Mesothelial cell of epicardium (in vitro differentiated cells): ENCODE results near the gene AOX1. TPM values are rescaled to one million over a fixed set of nuclear protein-coding genes. Genes with fewer than 3 reads are reported as not detected.
A peak's percentile ranks its signal among the peaks of the same experiment; 100 is the strongest.

Experiments used
- DNase-seq, 2 experiments: peaks; one replicate each; pipeline ENCODE4 v3.0.0; 2021; ENCODE audit warnings: low spot score in 2 of 2; ENCODE audit not compliant: unreplicated experiment in 2 of 2
- H3K27ac Mint-ChIP-seq: 2 replicates; pipeline ENCODE4 v1.8.0; 2021; ENCODE audit warnings: mixed read lengths
- H3K27me3 Mint-ChIP-seq: 2 replicates; pipeline ENCODE4 v1.8.0; 2021; ENCODE audit warnings: low read depth, mixed read lengths
- H3K36me3 Mint-ChIP-seq: 2 replicates; pipeline ENCODE4 v1.8.0; 2021; ENCODE audit warnings: mixed read lengths
- H3K4me1 Mint-ChIP-seq: 2 replicates; pipeline ENCODE4 v1.8.0; 2021; ENCODE audit warnings: mixed read lengths
- H3K4me3 Mint-ChIP-seq: 2 replicates; pipeline ENCODE4 v1.8.0; 2021; ENCODE audit warnings: mild to moderate bottlenecking, moderate library complexity, mixed read lengths
- H3K9me3 Mint-ChIP-seq: 2 replicates; pipeline ENCODE4 v1.8.0; 2021; ENCODE audit warnings: mixed read lengths
- CTCF ChIP-seq: fragments of 200-600 bp; sonication (generic); IDR thresholded peaks from one replicate; pipeline ENCODE4 v1.5.0; 2021; ENCODE audit warnings: antibody characterized with exemption; ENCODE audit not compliant: unreplicated experiment
- total RNA-seq: library from RNA; stranded (reverse); gene quantifications from 3 replicates; pipeline ENCODE4 v1.2.1, GENCODE V29; 2021

The AOX1 gene
- total RNA-seq, 1 donor from 2014 or later, result 2.2 TPM

GRCh38 chr2:200577027-200577426 lies 8.8 kb upstream of the AOX1 start:
- Mint-ChIP-seq H3K4me3 (no peak overlapping the region), H3K4me1 (no peaks in the 10 kb centered on the region), H3K27ac (no peak overlapping the region), H3K9me3 (no peaks in the 10 kb centered on the region), H3K36me3 (peaks cover 13% of the 10 kb centered on the region), H3K27me3 (no peaks in the 10 kb centered on the region)
- TF ChIP-seq CTCF, result no peak
- no peak for DNase-seq

DNA sequence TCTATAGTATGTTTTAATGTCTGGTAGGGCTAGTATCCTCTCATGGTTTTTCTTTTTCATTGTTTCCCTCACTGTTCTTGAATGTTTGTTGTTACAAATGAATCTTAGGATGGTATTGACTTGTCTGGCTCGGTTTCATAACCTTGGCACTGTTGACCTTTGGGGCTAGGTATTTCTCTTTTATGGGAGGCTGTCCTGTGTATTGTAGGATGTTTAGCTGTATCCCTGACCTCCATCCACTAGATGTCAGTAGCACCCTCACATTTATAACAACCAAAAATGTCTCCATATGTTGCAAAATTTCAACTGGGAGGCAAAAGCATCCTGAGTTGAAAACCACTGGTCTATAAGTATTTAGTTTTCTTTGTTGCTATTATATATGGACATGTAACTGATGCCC lies 7.0 kb upstream of the AOX1 start:
- TF ChIP-seq CTCF, result no peak
- no peaks in the 10 kb centered on the region for H3K27me3 Mint-ChIP-seq
- DNase-seq, result no peak
- no peaks in the 10 kb centered on the region for H3K9me3 Mint-ChIP-seq
- no peaks in the 10 kb centered on the region for H3K4me1 Mint-ChIP-seq
- H3K4me3 Mint-ChIP-seq, result no peak overlapping the region
- H3K36me3 Mint-ChIP-seq, result peaks cover 13% of the 10 kb centered on the region
- H3K27ac Mint-ChIP-seq, result no peak overlapping the region

GRCh38 chr2:200584639-200585038 lies 1.2 kb upstream of the AOX1 start:
- H3K4me1 Mint-ChIP-seq, result peaks cover 8% of the 10 kb centered on the region
- no peak for TF ChIP-seq CTCF
- DNase-seq, result no peak
- peaks cover 35% of the 10 kb centered on the region for H3K27me3 Mint-ChIP-seq
- H3K9me3 Mint-ChIP-seq, result no peaks in the 10 kb centered on the region
- H3K27ac Mint-ChIP-seq, result no peak overlapping the region
- no peaks in the 10 kb centered on the region for H3K36me3 Mint-ChIP-seq
- H3K4me3 Mint-ChIP-seq, result no peak overlapping the region

DNA sequence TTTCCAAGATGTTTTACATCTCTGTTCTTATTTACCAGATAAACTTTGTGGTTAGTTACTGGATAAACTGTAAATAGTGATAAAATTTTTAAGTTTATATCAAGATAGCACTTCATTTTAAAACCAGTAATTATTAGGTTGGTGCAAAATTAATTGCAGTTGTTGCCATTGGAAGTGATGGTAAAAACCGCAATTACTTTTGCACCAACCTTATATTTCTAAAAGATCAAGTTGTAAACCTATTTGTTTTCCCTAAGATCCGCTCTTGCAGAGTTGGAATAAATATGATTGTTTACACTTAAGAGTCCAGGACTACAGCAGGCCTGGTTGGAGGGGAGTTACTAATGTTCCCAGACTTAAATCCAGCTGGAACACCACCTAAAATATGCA lies 479 bp upstream of the AOX1 start:
- Mint-ChIP-seq H3K4me3 (peak overlapping the region; percentile 71), H3K27me3 (peaks cover 42% of the 10 kb centered on the region), H3K27ac (no peak overlapping the region), H3K9me3 (no peaks in the 10 kb centered on the region), H3K4me1 (peaks cover 8% of the 10 kb centered on the region), H3K36me3 (no peaks in the 10 kb centered on the region)
- TF ChIP-seq CTCF, result no peak
- no peak for DNase-seq

GRCh38 chr2:200586644-200586975 lies 796 bp downstream of the AOX1 start:
- no peak overlapping the region for H3K27ac Mint-ChIP-seq
- H3K9me3 Mint-ChIP-seq, result no peaks in the 10 kb centered on the region
- H3K4me1 Mint-ChIP-seq, result peaks cover 8% of the 10 kb centered on the region
- TF ChIP-seq CTCF, result no peak
- peak overlapping the region; percentile 71 for H3K4me3 Mint-ChIP-seq
- H3K27me3 Mint-ChIP-seq, result peaks cover 54% of the 10 kb centered on the region
- DNase-seq, result no peak
- no peaks in the 10 kb centered on the region for H3K36me3 Mint-ChIP-seq

- Mint-ChIP-seq H3K27me3 (peaks cover 59% of the 10 kb centered on the region), H3K4me3 (no peak overlapping the region)
These were observed 1.3 kb downstream of the AOX1 start for GRCh38 chr2:200587007-200587616.

More at GRCh38 chr2:200587007-200587616, 1.3 kb downstream of the AOX1 start:
- H3K4me1 Mint-ChIP-seq, result peaks cover 8% of the 10 kb centered on the region
- no peak overlapping the region for H3K27ac Mint-ChIP-seq
- TF ChIP-seq CTCF, result no peak
- H3K36me3 Mint-ChIP-seq, result no peaks in the 10 kb centered on the region
- DNase-seq, result no peak
- H3K9me3 Mint-ChIP-seq, result no peaks in the 10 kb centered on the region
